HUES48 (cell line): ENCODE measurements around the gene TSPAN18.
A peak's percentile ranks its signal among the peaks of the same experiment; 100 is the strongest.

Experiments used
- H3K27ac ChIP-seq: one replicate; pipeline ENCODE4 v1.7.0; 2013; ENCODE audit warnings: low read depth, low read length, inconsistent platforms
- H3K27me3 ChIP-seq: 2 replicates; pipeline ENCODE4 v1.6.1; 2013; ENCODE audit warnings: mild to moderate bottlenecking, low read length; ENCODE audit not compliant: control insufficient read depth, insufficient read depth
- H3K36me3 ChIP-seq: 2 replicates; pipeline ENCODE4 v1.6.1; 2013; ENCODE audit warnings: low read length; ENCODE audit not compliant: control insufficient read depth, insufficient read depth
- H3K4me1 ChIP-seq: 2 replicates; pipeline ENCODE4 v1.6.1; 2013; ENCODE audit warnings: mild to moderate bottlenecking, low read length; ENCODE audit not compliant: control insufficient read depth, insufficient read depth
- H3K4me3 ChIP-seq: 2 replicates; pipeline ENCODE4 v1.5.1; 2013; ENCODE audit warnings: mild to moderate bottlenecking, low read depth, low read length
- H3K9ac ChIP-seq: 2 replicates; pipeline ENCODE4 v1.6.1; 2013; ENCODE audit warnings: mild to moderate bottlenecking, low read depth, low read length, moderate library complexity
- H3K9me3 ChIP-seq: 2 replicates; pipeline ENCODE4 v1.6.1; 2013; ENCODE audit warnings: low read length; ENCODE audit not compliant: control insufficient read depth, insufficient read depth

Gene TSPAN18

DNA sequence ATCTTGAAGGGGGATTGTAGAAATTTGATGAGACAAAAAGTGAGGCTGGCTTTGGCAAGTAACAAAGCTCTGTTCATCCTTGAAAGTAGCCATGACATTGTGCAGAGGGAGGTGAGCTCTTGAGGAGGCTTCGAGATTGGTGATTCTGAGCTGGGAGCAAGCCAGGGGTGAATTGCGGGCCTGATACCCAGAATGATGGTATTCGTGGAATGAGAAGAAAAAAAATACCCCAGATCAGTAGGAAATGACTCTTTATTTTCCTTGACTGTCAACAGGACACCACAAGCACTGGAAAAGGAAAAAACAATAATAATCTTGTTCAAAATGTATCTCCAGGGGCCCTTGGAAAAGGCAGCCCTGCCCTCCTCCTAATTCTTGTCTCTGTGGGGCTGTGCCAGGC is 62.7 kb downstream of the TSPAN18 start:
- Histone ChIP-seq H3K4me3 (no peak overlapping the region), H3K27ac (no peak overlapping the region), H3K9me3 (no peaks in the 10 kb centered on the region), H3K4me1 (peaks cover 23% of the 10 kb centered on the region), H3K27me3 (no peaks in the 10 kb centered on the region), H3K9ac (no peak overlapping the region), H3K36me3 (no peaks in the 10 kb centered on the region)

DNA sequence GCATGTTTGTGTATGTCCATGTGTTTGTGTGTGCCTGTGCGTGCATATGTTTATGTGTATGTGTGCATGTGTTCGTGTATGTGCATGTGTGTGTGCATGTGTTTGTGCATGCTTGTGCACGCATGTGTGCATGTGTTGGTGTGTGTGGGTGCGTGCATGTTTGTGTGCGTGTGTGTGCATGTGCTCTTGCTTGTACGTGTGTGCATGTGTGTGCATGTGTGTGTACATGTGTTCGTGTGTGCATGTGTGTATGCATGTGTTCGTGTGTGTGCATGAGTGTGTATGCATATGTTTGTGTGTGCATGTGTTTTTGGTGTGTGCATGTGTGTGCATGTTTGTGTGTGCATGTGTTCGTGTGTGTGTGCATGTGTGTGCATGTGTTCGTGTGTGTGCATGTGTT is 63.4 kb downstream of the TSPAN18 start:
- Histone ChIP-seq H3K4me1 (peaks cover 16% of the 10 kb centered on the region), H3K9ac (no peak overlapping the region), H3K36me3 (no peaks in the 10 kb centered on the region), H3K27ac (no peak overlapping the region), H3K4me3 (no peak overlapping the region), H3K27me3 (no peaks in the 10 kb centered on the region), H3K9me3 (no peaks in the 10 kb centered on the region)

GRCh38 chr11:44791316-44791925 is 64.7 kb downstream of the TSPAN18 start:
- Histone ChIP-seq H3K27ac (no peak overlapping the region), H3K9me3 (no peaks in the 10 kb centered on the region), H3K4me3 (no peak overlapping the region), H3K9ac (no peak overlapping the region), H3K27me3 (no peaks in the 10 kb centered on the region), H3K36me3 (no peaks in the 10 kb centered on the region), H3K4me1 (peaks cover 5% of the 10 kb centered on the region; the same call in 1 of the 2 replicates)

DNA sequence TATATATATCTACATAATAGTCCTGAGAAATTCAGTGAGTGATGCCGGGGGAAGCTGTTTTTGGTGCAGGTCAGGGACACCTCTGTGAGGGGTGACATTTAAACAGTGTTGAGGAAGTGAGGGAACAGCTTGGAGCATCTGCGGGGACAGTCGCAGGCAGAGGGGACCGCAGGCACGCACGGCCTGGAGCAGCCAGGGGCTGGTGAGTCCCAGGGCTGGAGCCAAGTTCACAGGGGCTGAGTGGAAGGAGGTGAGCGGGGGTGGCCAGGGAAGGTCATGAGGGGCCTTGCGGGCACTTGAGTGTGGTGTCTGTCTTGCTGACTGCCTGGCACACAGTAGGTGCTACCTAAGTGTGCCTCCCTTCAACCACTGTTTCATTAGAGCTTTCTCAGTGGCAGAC is 65.4 kb downstream of the TSPAN18 start:
- H3K9me3 ChIP-seq, result no peaks in the 10 kb centered on the region
- H3K4me1 ChIP-seq, result peaks cover 8% of the 10 kb centered on the region; the same call in 1 of the 2 replicates
- no peaks in the 10 kb centered on the region for H3K27me3 ChIP-seq
- no peak overlapping the region for H3K9ac ChIP-seq
- no peak overlapping the region for H3K27ac ChIP-seq
- no peak overlapping the region for H3K4me3 ChIP-seq
- H3K36me3 ChIP-seq, result no peaks in the 10 kb centered on the region

DNA sequence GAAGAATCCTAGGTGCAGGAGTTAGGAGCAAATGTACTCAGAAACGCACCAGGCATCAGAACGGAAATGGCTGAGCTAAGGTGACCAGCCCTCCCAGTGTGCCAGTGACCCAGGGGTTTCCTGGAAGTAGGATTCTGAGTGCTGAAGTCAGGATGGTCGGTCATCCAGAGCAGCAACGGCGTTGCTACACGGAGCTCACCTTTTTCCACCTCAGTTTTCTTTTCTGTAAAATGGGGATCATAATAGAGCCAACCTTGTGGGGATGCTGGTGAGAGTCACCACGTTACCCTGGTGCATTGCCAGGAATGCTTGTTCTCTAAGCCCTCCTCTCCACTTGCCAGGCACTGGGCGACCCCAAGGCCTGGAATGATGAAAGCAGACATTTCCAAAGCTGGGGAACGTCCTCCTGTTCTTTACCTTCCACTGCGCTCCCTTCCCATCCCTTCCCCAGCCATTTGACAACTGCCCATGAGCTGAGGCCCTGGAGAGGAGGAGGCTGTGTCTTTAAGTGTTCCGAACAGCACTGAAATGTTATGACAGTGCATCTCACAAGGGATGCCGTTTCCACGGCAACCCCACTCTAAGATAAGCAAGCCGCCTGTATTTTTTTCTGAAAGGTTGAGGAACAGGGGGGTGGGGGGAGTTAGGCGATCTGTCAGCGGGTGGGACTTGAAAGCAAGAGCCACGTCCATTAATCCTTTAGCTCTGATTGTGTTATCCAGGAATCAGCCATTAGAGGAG is 66.8 kb downstream of the TSPAN18 start:
- Histone ChIP-seq H3K4me1 (peaks cover 22% of the 10 kb centered on the region), H3K27ac (no peak overlapping the region), H3K27me3 (no peaks in the 10 kb centered on the region), H3K4me3 (no peak overlapping the region), H3K36me3 (no peaks in the 10 kb centered on the region), H3K9me3 (no peaks in the 10 kb centered on the region), H3K9ac (no peak overlapping the region)

- Histone ChIP-seq H3K27me3 (no peaks in the 10 kb centered on the region), H3K36me3 (no peaks in the 10 kb centered on the region), H3K9ac (no peak overlapping the region)
Measured at GRCh38 chr11:44795803-44796535, 69.2 kb downstream of the TSPAN18 start.

DNA sequence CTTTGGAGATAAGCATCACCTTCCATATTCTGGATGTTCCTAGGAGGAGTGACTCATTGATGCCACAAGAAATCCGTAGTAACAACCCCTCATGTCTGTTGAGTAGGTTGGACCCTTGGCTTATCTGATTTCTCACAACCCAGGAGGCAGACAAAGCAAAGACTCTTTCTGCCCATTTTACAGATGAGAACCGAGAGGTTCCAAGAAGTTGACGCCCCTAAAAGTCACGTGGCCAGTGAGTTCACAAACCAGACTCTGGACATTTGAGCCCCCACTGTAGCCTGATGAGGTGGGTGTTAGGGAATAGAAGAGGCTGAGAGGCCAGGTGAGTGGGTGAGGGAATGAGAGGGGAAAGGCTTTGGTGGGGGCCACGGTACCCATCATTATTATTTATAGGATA is 70.3 kb downstream of the TSPAN18 start:
- Histone ChIP-seq H3K27me3 (no peaks in the 10 kb centered on the region), H3K9ac (no peak overlapping the region), H3K27ac (peak overlapping the region; percentile 6), H3K36me3 (no peaks in the 10 kb centered on the region), H3K4me3 (no peak overlapping the region), H3K9me3 (no peaks in the 10 kb centered on the region), H3K4me1 (peaks cover 33% of the 10 kb centered on the region)

More at GRCh38 chr11:44795803-44796535, 69.2 kb downstream of the TSPAN18 start:
- no peak overlapping the region for H3K27ac ChIP-seq
- H3K9me3 ChIP-seq, result no peaks in the 10 kb centered on the region
- H3K4me1 ChIP-seq, result peaks cover 33% of the 10 kb centered on the region
- no peak overlapping the region for H3K4me3 ChIP-seq

- H3K27ac ChIP-seq, result peak overlapping the region; percentile 96
- no peak overlapping the region for H3K4me3 ChIP-seq
- H3K9me3 ChIP-seq, result no peaks in the 10 kb centered on the region
- peaks cover 33% of the 10 kb centered on the region for H3K4me1 ChIP-seq
- no peaks in the 10 kb centered on the region for H3K27me3 ChIP-seq
- no peak overlapping the region for H3K9ac ChIP-seq
- no peaks in the 10 kb centered on the region for H3K36me3 ChIP-seq
Measured at GRCh38 chr11:44797886-44798606, 71.3 kb downstream of the TSPAN18 start.

DNA sequence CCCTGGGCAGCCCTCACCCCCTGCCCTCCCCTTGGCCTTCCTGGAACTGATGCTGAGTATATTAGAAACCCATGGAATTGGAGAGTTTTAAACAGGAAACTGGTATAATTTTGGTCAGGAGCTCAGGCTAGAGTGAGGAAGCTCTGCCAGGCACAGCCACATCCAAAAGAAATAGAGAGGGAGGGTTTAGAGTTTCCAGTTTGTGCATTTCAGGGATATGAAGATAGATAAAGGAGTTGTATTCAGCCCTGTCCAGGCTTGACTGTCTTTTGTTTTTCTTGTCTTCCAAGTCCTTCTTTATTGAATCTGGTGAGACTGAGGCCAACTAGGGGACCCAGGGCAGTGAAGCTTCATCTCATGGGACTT is 71.8 kb downstream of the TSPAN18 start:
- H3K4me3 ChIP-seq, result no peak overlapping the region
- H3K27me3 ChIP-seq, result no peaks in the 10 kb centered on the region
- peak overlapping the region; percentile 96 for H3K27ac ChIP-seq
- peaks cover 33% of the 10 kb centered on the region for H3K4me1 ChIP-seq
- H3K9ac ChIP-seq, result no peak overlapping the region
- no peaks in the 10 kb centered on the region for H3K9me3 ChIP-seq
- no peaks in the 10 kb centered on the region for H3K36me3 ChIP-seq

DNA sequence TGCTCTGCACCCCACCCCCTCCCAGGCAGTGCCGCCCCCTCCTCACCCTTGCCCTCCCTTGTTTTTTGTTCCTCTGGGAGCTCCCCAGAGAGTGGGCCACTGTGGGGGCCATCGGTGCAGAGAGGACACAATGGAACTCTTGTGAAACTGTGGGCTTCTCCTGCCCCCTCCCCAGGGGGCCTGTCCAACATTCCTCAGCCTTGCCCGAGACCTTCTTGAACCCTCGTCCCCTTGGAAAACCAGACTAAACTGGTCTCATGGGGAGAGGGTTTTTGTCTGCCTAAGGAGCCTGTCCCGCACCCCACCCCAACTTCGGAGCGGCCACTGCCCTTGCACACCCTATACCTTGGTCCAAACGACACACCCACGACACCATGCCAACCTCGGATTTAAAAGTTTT is 72.2 kb downstream of the TSPAN18 start:
- peak overlapping the region; percentile 96 for H3K27ac ChIP-seq
- H3K9ac ChIP-seq, result no peak overlapping the region
- no peaks in the 10 kb centered on the region for H3K9me3 ChIP-seq
- no peaks in the 10 kb centered on the region for H3K36me3 ChIP-seq
- H3K4me1 ChIP-seq, result peaks cover 33% of the 10 kb centered on the region
- H3K4me3 ChIP-seq, result no peak overlapping the region
- no peaks in the 10 kb centered on the region for H3K27me3 ChIP-seq
